GM23338 (cell line): ENCODE results near the gene NRP2. TPM values are rescaled to one million over a fixed set of nuclear protein-coding genes. Genes with fewer than 3 reads are reported as not detected.

ENCODE experiments used
- ATAC-seq: fragments of 200-7000 bp; cut with Tn5 transposase; 3 replicates; pipeline ENCODE4 v1.9.1; 2020
- DNase-seq: peaks from one replicate; pipeline ENCODE4 v3.0.0-alpha.2; 2015; ENCODE audit warnings: low spot score
- H2AFZ ChIP-seq: fragments of 200-600 bp; sonication (generic); 2 replicates; pipeline ENCODE4 v1.8.0; 2016; ENCODE audit warnings: antibody characterized with exemption, mild to moderate bottlenecking, moderate library complexity
- H3F3A ChIP-seq: fragments of 200-600 bp; sonication (generic); replicated peaks from 2 replicates; pipeline ENCODE4 v1.8.0; 2017; ENCODE audit warnings: antibody characterized with exemption, mixed run types, low read depth
- H3K27ac ChIP-seq: fragments of 200-600 bp; sonication (generic); 2 replicates; pipeline ENCODE4 v1.6.1; 2016; ENCODE audit warnings: low read depth
- H3K27me3 ChIP-seq: fragments of 200-600 bp; sonication (generic); 2 replicates; pipeline ENCODE4 v1.8.0; 2016; ENCODE audit warnings: mild to moderate bottlenecking, mixed run types, moderate library complexity; ENCODE audit not compliant: insufficient read depth
- H3K36me3 ChIP-seq: fragments of 200-600 bp; sonication (generic); 2 replicates; pipeline ENCODE4 v1.8.0; 2016; ENCODE audit warnings: mild to moderate bottlenecking; ENCODE audit not compliant: insufficient read depth
- H3K4me1 ChIP-seq: fragments of 200-600 bp; sonication (generic); 2 replicates; pipeline ENCODE4 v1.8.0; 2016; ENCODE audit warnings: mild to moderate bottlenecking, moderate library complexity; ENCODE audit not compliant: insufficient read depth
- H3K4me2 ChIP-seq: fragments of 200-600 bp; sonication (generic); 2 replicates; pipeline ENCODE4 v1.7.1; 2017; ENCODE audit warnings: mixed run types
- H3K4me3 ChIP-seq: fragments of 200-600 bp; sonication (generic); 2 replicates; pipeline ENCODE4 v1.6.1; 2016; ENCODE audit warnings: mixed run types
- H3K79me2 ChIP-seq: fragments of 200-600 bp; sonication (generic); replicated peaks from 2 replicates; pipeline ENCODE4 v1.8.0; 2017; ENCODE audit warnings: mild to moderate bottlenecking; ENCODE audit not compliant: insufficient read depth
- H3K9me2 ChIP-seq: fragments of 200-600 bp; sonication (generic); 2 replicates; pipeline ENCODE4 v1.8.0; 2017; ENCODE audit not compliant: insufficient read depth
- H4K20me1 ChIP-seq: fragments of 200-600 bp; sonication (generic); replicated peaks from 2 replicates; pipeline ENCODE4 v1.8.0; 2017; ENCODE audit warnings: mild to moderate bottlenecking; ENCODE audit not compliant: insufficient read depth
- H3K27ac Mint-ChIP-seq: 2 replicates; pipeline ENCODE4 v1.8.0; 2020; ENCODE audit warnings: inconsistent platforms, mild to moderate bottlenecking, moderate library complexity, mixed read lengths
- H3K27me3 Mint-ChIP-seq: 3 replicates; pipeline ENCODE4 v1.8.0; 2022; ENCODE audit warnings: low read depth, mild to moderate bottlenecking, moderate library complexity, mixed read lengths, inconsistent platforms; ENCODE audit not compliant: insufficient read depth, poor library complexity
- H3K36me3 Mint-ChIP-seq: 3 replicates; pipeline ENCODE4 v1.8.0; 2021; ENCODE audit warnings: low read depth, mild to moderate bottlenecking, inconsistent platforms, moderate library complexity, mixed read lengths
- H3K4me1 Mint-ChIP-seq: 3 replicates; pipeline ENCODE4 v1.8.0; 2020; ENCODE audit warnings: mild to moderate bottlenecking, inconsistent platforms, mixed read lengths
- H3K4me3 Mint-ChIP-seq: 3 replicates; pipeline ENCODE4 v1.8.0; 2021; ENCODE audit warnings: moderate library complexity, mild to moderate bottlenecking, inconsistent platforms, mixed read lengths
- H3K9me3 Mint-ChIP-seq: 3 replicates; pipeline ENCODE4 v1.8.0; 2020; ENCODE audit warnings: moderate library complexity, mild to moderate bottlenecking, inconsistent platforms, mixed read lengths
- CREB1 ChIP-seq: fragments of 250-450 bp; sonication (Bioruptor Pico); IDR thresholded peaks from 2 replicates; pipeline ENCODE4 v1.5.0; 2020; ENCODE audit warnings: low read depth, mild to moderate bottlenecking, moderate library complexity
- EZH2 ChIP-seq: fragments of 200-600 bp; sonication (generic); IDR thresholded peaks from one replicate; pipeline ENCODE4 v1.8.0; 2017; ENCODE audit warnings: antibody characterized with exemption, mild to moderate bottlenecking, low read depth; ENCODE audit not compliant: unreplicated experiment
- EZH2phosphoT487 ChIP-seq: fragments of 200-600 bp; sonication (generic); IDR thresholded peaks from one replicate; pipeline ENCODE4 v1.8.1; 2018; ENCODE audit warnings: antibody characterized with exemption; ENCODE audit not compliant: unreplicated experiment
- JUNB ChIP-seq: IDR thresholded peaks from one replicate; pipeline ENCODE4 v1.6.1; 2016; ENCODE audit warnings: antibody characterized with exemption; ENCODE audit not compliant: unreplicated experiment
- NANOG ChIP-seq: IDR thresholded peaks from 2 replicates; pipeline ENCODE4 v1.6.1; 2016; ENCODE audit warnings: antibody characterized with exemption, borderline replicate concordance
- POLR2AphosphoS5 ChIP-seq: IDR thresholded peaks from 2 replicates; pipeline ENCODE4 v1.6.1; 2016; ENCODE audit warnings: antibody characterized with exemption, low read depth
- REST ChIP-seq: IDR thresholded peaks from one replicate; pipeline ENCODE4 v1.6.1; 2018; ENCODE audit warnings: antibody characterized with exemption; ENCODE audit not compliant: unreplicated experiment
- STAT1 ChIP-seq: IDR thresholded peaks from one replicate; pipeline ENCODE4 v1.6.1; 2016; ENCODE audit warnings: antibody characterized with exemption; ENCODE audit not compliant: unreplicated experiment
- ZNF114 ChIP-seq: fragments of 250-450 bp; sonication (Bioruptor Pico); IDR thresholded peaks from 2 replicates; pipeline ENCODE4 v1.5.0; 2020; ENCODE audit warnings: mild to moderate bottlenecking, moderate library complexity
- ZNF331 ChIP-seq: fragments of 250-450 bp; sonication (Bioruptor Pico); IDR thresholded peaks from 2 replicates; pipeline ENCODE4 v1.5.0; 2020; ENCODE audit warnings: low read depth, mild to moderate bottlenecking, moderate library complexity
- polyA plus RNA-seq: library from polyadenylated mRNA; unstranded; fragments of >200 nt; fragmentation: Nextera tagmentation; extraction: Ambion mirVana; gene quantifications from 2 replicates; pipeline ENCODE4 v1.2.1, GENCODE V29; 2016
- total RNA-seq: library from RNA; depleted of rRNA; stranded (reverse); fragments of >200 nt; shearing (Covaris generic); gene quantifications from 2 replicates; pipeline ENCODE4 v1.2.3, GENCODE V29; 2014
- TF ChIP-seq, protein P1 (sequence below): fragments of 250-450 bp; sonication (Bioruptor Pico); IDR thresholded peaks from 2 replicates; pipeline ENCODE4 v1.5.0; 2020; ENCODE audit warnings: mild to moderate bottlenecking, moderate library complexity
- TF ChIP-seq, protein P2 (sequence below), 2 experiments: fragments of 200-600 bp in 1 of 2; sonication (generic) in 1 of 2; conservative IDR thresholded peaks; 2 replicates each; pipeline versions ENCODE4 v1.5.1 to v1.6.1; 2016 to 2017; ENCODE audit warnings: antibody characterized with exemption in 2 of 2, low read depth in 2 of 2, mild to moderate bottlenecking in 2 of 2, moderate library complexity in 1 of 2
- TF ChIP-seq, protein P3 (sequence below): IDR thresholded peaks from 2 replicates; pipeline ENCODE4 v1.6.1; 2016; ENCODE audit warnings: antibody characterized with exemption

The NRP2 gene
- total and polyA plus RNA-seq, 2 experiments from 2014 or later = 18.4 to 22.0 TPM

DNA sequence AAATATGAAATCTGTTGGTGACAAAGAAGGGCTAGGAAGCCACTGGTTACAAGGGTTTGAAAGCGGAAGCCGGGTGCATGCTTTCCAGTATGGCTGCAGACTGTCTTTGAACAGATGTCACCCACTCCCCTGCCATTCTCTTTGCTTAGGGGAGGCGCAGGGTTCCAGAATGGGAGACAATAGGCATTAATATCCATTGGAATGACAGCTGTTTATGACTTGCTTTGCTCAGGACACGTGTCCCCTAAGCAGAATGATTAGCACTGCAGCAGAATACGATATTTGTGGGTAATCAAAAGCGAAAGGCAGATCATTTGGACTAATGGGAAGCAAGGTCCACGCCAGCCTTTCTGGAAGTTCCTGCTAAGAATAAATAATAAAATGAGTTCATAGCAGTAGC lies 25.8 kb upstream of the NRP2 start:
- DNase-seq (no peak), ATAC-seq (no peak)
- no peak overlapping the region for H3K4me3 ChIP-seq
- TF ChIP-seq REST (no peak), ZNF331 (CRISPR knock-in tag) (no peak), ZNF114 (CRISPR knock-in tag) (no peak), EZH2 (no peak), EZH2phosphoT487 (no peak), STAT1 (no peak), CREB1 (no peak), POLR2AphosphoS5 (no peak), NANOG (no peak), JUNB (no peak)
- TF ChIP-seq, protein P1, sequence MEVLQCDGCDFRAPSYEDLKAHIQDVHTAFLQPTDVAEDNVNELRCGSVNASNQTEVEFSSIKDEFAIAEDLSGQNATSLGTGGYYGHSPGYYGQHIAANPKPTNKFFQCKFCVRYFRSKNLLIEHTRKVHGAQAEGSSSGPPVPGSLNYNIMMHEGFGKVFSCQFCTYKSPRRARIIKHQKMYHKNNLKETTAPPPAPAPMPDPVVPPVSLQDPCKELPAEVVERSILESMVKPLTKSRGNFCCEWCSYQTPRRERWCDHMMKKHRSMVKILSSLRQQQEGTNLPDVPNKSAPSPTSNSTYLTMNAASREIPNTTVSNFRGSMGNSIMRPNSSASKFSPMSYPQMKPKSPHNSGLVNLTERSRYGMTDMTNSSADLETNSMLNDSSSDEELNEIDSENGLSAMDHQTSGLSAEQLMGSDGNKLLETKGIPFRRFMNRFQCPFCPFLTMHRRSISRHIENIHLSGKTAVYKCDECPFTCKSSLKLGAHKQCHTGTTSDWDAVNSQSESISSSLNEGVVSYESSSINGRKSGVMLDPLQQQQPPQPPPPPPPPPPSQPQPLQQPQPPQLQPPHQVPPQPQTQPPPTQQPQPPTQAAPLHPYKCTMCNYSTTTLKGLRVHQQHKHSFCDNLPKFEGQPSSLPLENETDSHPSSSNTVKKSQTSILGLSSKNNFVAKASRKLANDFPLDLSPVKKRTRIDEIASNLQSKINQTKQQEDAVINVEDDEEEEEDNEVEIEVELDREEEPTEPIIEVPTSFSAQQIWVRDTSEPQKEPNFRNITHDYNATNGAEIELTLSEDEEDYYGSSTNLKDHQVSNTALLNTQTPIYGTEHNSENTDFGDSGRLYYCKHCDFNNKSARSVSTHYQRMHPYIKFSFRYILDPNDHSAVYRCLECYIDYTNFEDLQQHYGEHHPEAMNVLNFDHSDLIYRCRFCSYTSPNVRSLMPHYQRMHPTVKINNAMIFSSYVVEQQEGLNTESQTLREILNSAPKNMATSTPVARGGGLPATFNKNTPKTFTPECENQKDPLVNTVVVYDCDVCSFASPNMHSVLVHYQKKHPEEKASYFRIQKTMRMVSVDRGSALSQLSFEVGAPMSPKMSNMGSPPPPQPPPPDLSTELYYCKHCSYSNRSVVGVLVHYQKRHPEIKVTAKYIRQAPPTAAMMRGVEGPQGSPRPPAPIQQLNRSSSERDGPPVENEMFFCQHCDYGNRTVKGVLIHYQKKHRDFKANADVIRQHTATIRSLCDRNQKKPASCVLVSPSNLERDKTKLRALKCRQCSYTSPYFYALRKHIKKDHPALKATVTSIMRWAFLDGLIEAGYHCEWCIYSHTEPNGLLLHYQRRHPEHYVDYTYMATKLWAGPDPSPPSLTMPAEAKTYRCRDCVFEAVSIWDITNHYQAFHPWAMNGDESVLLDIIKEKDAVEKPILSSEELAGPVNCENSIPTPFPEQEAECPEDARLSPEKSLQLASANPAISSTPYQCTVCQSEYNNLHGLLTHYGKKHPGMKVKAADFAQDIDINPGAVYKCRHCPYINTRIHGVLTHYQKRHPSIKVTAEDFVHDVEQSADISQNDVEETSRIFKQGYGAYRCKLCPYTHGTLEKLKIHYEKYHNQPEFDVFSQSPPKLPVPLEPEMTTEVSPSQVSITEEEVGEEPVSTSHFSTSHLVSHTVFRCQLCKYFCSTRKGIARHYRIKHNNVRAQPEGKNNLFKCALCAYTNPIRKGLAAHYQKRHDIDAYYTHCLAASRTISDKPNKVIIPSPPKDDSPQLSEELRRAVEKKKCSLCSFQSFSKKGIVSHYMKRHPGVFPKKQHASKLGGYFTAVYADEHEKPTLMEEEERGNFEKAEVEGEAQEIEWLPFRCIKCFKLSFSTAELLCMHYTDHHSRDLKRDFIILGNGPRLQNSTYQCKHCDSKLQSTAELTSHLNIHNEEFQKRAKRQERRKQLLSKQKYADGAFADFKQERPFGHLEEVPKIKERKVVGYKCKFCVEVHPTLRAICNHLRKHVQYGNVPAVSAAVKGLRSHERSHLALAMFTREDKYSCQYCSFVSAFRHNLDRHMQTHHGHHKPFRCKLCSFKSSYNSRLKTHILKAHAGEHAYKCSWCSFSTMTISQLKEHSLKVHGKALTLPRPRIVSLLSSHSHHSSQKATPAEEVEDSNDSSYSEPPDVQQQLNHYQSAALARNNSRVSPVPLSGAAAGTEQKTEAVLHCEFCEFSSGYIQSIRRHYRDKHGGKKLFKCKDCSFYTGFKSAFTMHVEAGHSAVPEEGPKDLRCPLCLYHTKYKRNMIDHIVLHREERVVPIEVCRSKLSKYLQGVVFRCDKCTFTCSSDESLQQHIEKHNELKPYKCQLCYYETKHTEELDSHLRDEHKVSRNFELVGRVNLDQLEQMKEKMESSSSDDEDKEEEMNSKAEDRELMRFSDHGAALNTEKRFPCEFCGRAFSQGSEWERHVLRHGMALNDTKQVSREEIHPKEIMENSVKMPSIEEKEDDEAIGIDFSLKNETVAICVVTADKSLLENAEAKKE (CRISPR knock-in tag) = no peak
- TF ChIP-seq, protein P2, sequence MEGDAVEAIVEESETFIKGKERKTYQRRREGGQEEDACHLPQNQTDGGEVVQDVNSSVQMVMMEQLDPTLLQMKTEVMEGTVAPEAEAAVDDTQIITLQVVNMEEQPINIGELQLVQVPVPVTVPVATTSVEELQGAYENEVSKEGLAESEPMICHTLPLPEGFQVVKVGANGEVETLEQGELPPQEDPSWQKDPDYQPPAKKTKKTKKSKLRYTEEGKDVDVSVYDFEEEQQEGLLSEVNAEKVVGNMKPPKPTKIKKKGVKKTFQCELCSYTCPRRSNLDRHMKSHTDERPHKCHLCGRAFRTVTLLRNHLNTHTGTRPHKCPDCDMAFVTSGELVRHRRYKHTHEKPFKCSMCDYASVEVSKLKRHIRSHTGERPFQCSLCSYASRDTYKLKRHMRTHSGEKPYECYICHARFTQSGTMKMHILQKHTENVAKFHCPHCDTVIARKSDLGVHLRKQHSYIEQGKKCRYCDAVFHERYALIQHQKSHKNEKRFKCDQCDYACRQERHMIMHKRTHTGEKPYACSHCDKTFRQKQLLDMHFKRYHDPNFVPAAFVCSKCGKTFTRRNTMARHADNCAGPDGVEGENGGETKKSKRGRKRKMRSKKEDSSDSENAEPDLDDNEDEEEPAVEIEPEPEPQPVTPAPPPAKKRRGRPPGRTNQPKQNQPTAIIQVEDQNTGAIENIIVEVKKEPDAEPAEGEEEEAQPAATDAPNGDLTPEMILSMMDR (conservative IDR thresholded peaks at IDR 0.05; ENCODE audit: low read depth in 2 of 2) = no peak
- TF ChIP-seq, protein P3, sequence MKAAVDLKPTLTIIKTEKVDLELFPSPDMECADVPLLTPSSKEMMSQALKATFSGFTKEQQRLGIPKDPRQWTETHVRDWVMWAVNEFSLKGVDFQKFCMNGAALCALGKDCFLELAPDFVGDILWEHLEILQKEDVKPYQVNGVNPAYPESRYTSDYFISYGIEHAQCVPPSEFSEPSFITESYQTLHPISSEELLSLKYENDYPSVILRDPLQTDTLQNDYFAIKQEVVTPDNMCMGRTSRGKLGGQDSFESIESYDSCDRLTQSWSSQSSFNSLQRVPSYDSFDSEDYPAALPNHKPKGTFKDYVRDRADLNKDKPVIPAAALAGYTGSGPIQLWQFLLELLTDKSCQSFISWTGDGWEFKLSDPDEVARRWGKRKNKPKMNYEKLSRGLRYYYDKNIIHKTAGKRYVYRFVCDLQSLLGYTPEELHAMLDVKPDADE = no peak
- Mint-ChIP-seq H3K27me3 (peaks cover 1% of the 10 kb centered on the region), H3K27ac (no peak overlapping the region), H3K36me3 (no peaks in the 10 kb centered on the region), H3K9me3 (no peaks in the 10 kb centered on the region), H3K4me1 (peaks cover 4% of the 10 kb centered on the region; the same call in 2 of the 3 replicates), H3K4me3 (no peak overlapping the region)
- H3K36me3 ChIP-seq = no peaks in the 10 kb centered on the region
- H3K9me2 ChIP-seq = peaks cover 29% of the 10 kb centered on the region
- no peak overlapping the region for H3K27ac ChIP-seq
- no peaks in the 10 kb centered on the region for H3K4me1 ChIP-seq
- H3F3A ChIP-seq = no peaks in the 10 kb centered on the region
- H3K4me2 ChIP-seq = no peak overlapping the region
- H3K27me3 ChIP-seq = no peaks in the 10 kb centered on the region
- peak overlapping the region; percentile 72 for H2AFZ ChIP-seq
- H4K20me1 ChIP-seq = no peaks in the 10 kb centered on the region
- H3K79me2 ChIP-seq = no peaks in the 10 kb centered on the region
